GM18907 (cell line): Measurements from ENCODE around the gene TMSB15C.

Experiments used
- ATAC-seq: cut with Tn5 transposase; IDR thresholded peaks from one replicate; pipeline ENCODE4 v1.9.1; 2021; ENCODE audit warnings: mild to moderate bottlenecking, moderate library complexity; ENCODE audit not compliant: unreplicated experiment

The TMSB15C gene

GRCh38 chrX:104047171-104047570, 28.9 kb downstream of the TMSB15C start:
- no peak for ATAC-seq

GRCh38 chrX:104045642-104046041, 30.4 kb downstream of the TMSB15C start:
- no peak for ATAC-seq

GRCh38 chrX:104041003-104041402, 35.0 kb downstream of the TMSB15C start:
- ATAC-seq: no peak

GRCh38 chrX:104039689-104040505, 36.1 kb downstream of the TMSB15C start, which contains the start of gene H2BW2:
TSS of gene H2BW2 (plus strand) at chrX:104039956. CDS start at chrX:104039995, 39 bp downstream.
- no peak for ATAC-seq
